Fibroblast of lung (primary cell): ENCODE measurements around the gene DAAM1. TPM values are rescaled to one million over a fixed set of nuclear protein-coding genes. Genes with fewer than 3 reads are reported as not detected.

Experiments used
- DNase-seq, 2 donors: peaks; one replicate each; pipeline versions ENCODE4 v3.0.0 to v3.0.0-alpha.2; 2010; ENCODE audit warnings: low read depth in 2 of 2
- H2AFZ ChIP-seq: 2 replicates; pipeline ENCODE4 v1.5.1; 2012; ENCODE audit warnings: low read length, control low read depth, inconsistent platforms
- H3K27ac ChIP-seq: 2 replicates; pipeline ENCODE4 v1.5.1; 2011; ENCODE audit warnings: low read length, control low read depth; ENCODE audit not compliant: insufficient read depth
- H3K27me3 ChIP-seq: 2 replicates; pipeline ENCODE4 v1.5.1; 2011; ENCODE audit warnings: mild to moderate bottlenecking, low read length; ENCODE audit not compliant: control insufficient read depth, insufficient read depth
- H3K36me3 ChIP-seq: 2 replicates; pipeline ENCODE4 v1.5.1; 2011; ENCODE audit warnings: low read length; ENCODE audit not compliant: control insufficient read depth, insufficient read depth
- H3K4me1 ChIP-seq: 2 replicates; pipeline ENCODE4 v1.5.1; 2011; ENCODE audit warnings: low read length; ENCODE audit not compliant: control insufficient read depth, insufficient read depth; ENCODE audit errors: extremely low read depth
- H3K4me2 ChIP-seq: 2 replicates; pipeline ENCODE4 v1.5.1; 2011; ENCODE audit warnings: low read length, control low read depth; ENCODE audit not compliant: insufficient read depth; ENCODE audit errors: extremely low read depth
- H3K4me3 ChIP-seq, 4 experiments: fragments of 200-600 bp in 1 of 4; sonication (generic) in 1 of 4; replicated peaks in 1 of 4; 2 replicates each; pipeline ENCODE4 v1.5.1; 2011 to 2016; ENCODE audit warnings: low read length in 4 of 4, low read depth in 3 of 4, mild to moderate bottlenecking in 3 of 4, control low read depth in 2 of 4, inconsistent platforms in 1 of 4, mixed read lengths in 1 of 4; ENCODE audit not compliant: insufficient read depth in 1 of 4; ENCODE audit errors: control extremely low read depth in 1 of 4
- H3K79me2 ChIP-seq: 2 replicates; pipeline ENCODE4 v1.5.1; 2012; ENCODE audit warnings: mild to moderate bottlenecking, low read length, inconsistent platforms; ENCODE audit not compliant: control insufficient read depth, insufficient read depth
- H3K9ac ChIP-seq: 2 replicates; pipeline ENCODE4 v1.5.1; 2011; ENCODE audit warnings: mild to moderate bottlenecking, low read length, control low read depth; ENCODE audit not compliant: insufficient read depth
- H3K9me3 ChIP-seq: 2 replicates; pipeline ENCODE4 v1.5.1; 2012; ENCODE audit warnings: low read depth, low read length; ENCODE audit not compliant: control insufficient read depth, insufficient read depth
- H4K20me1 ChIP-seq: 2 replicates; pipeline ENCODE4 v1.5.1; 2011; ENCODE audit warnings: low read length; ENCODE audit not compliant: control insufficient read depth, insufficient read depth; ENCODE audit errors: extremely low read depth
- CTCF ChIP-seq, 2 donors: IDR thresholded peaks in 1 of 2; conservative IDR thresholded peaks in 1 of 2; 1 replicate in 1 of 2; 2 replicates in 1 of 2; pipeline ENCODE4 v1.5.1; 2011 to 2012; ENCODE audit warnings: low read length in 2 of 2, control low read depth in 1 of 2, inconsistent platforms in 1 of 2, low read depth in 1 of 2, mild to moderate bottlenecking in 1 of 2
- EZH2 ChIP-seq: IDR thresholded peaks from 2 replicates; pipeline ENCODE4 v1.5.1; 2012; ENCODE audit warnings: low read length, control low read depth, mild to moderate bottlenecking; ENCODE audit errors: missing control alignments
- polyA plus RNA-seq, 2 donors: library from polyadenylated mRNA; depleted of rRNA in 1 of 2; stranded (reverse) in 1 of 2; unstranded in 1 of 2; fragments of >200 nt; gene quantifications; 2 replicates each; pipeline ENCODE4 v1.2.1, GENCODE V29; 2011 to 2012; ENCODE audit warnings: missing spikeins in 1 of 2
- total RNA-seq: library from RNA; depleted of rRNA; stranded (reverse); fragments of >200 nt; gene quantifications from 2 replicates; pipeline ENCODE4 v1.2.1, GENCODE V29; 2014

DAAM1 gene
- total and polyA plus RNA-seq, 2 donors (not counting 1 experiment from before 2014, with no cell fraction given): 15.5 to 36.3 TPM

GRCh38 chr14:59349258-59349701 lies 160.8 kb downstream of the DAAM1 start:
- TF ChIP-seq EZH2 (no peak), CTCF (conservative IDR thresholded peaks at IDR 0.05 in 1 of 2, IDR thresholded peaks at IDR 0.05 in 1 of 2; ENCODE audit: low read depth in 1 of 2, low read length in 2 of 2) (no peak)
- H3K4me2 ChIP-seq: no peak overlapping the region
- DNase-seq: no peak
- no peaks in the 10 kb centered on the region for H3K9me3 ChIP-seq
- no peak overlapping the region for H3K9ac ChIP-seq
- no peaks in the 10 kb centered on the region for H3K79me2 ChIP-seq
- no peaks in the 10 kb centered on the region for H3K4me1 ChIP-seq
- peaks cover 2% of the 10 kb centered on the region for H3K36me3 ChIP-seq
- H4K20me1 ChIP-seq: no peaks in the 10 kb centered on the region
- H3K4me3 ChIP-seq: no peak overlapping the region
- no peak overlapping the region for H2AFZ ChIP-seq
- H3K27me3 ChIP-seq: no peaks in the 10 kb centered on the region
- H3K27ac ChIP-seq: no peak overlapping the region

DNA sequence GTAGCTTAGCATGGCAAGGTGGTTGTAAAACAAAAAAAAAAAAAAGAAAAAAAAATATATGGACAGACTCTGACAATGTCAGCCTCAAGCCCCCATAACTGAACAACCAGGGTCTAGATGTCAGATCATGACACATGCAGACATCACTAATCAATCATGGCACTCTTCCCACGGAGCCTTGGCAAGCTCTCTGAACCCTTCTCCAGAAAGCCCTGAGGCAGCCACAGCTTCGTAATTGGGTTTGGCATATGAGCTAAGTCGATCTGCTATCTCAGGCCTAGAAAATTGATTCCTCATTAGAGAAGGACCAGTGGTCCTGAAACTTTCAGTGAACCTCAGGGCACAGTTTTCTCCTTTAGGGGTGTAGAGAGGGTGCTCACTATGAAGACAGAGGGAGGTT lies 164.5 kb downstream of the DAAM1 start:
- DNase-seq: no peak
- H3K27me3 ChIP-seq: no peaks in the 10 kb centered on the region
- H3K4me3 ChIP-seq: no peak overlapping the region
- H3K9me3 ChIP-seq: no peaks in the 10 kb centered on the region
- TF ChIP-seq EZH2 (no peak), CTCF (conservative IDR thresholded peaks at IDR 0.05 in 1 of 2, IDR thresholded peaks at IDR 0.05 in 1 of 2; ENCODE audit: low read depth in 1 of 2, low read length in 2 of 2) (no peak)
- H3K4me2 ChIP-seq: no peak overlapping the region
- peaks cover 2% of the 10 kb centered on the region for H3K4me1 ChIP-seq
- no peak overlapping the region for H2AFZ ChIP-seq
- H3K36me3 ChIP-seq: no peaks in the 10 kb centered on the region
- no peaks in the 10 kb centered on the region for H3K79me2 ChIP-seq
- H3K27ac ChIP-seq: no peak overlapping the region
- no peak overlapping the region for H3K9ac ChIP-seq
- H4K20me1 ChIP-seq: no peaks in the 10 kb centered on the region

GRCh38 chr14:59354666-59355065 lies 166.2 kb downstream of the DAAM1 start:
- no peak overlapping the region for H3K27ac ChIP-seq
- no peak overlapping the region for H3K4me3 ChIP-seq
- H3K27me3 ChIP-seq: no peaks in the 10 kb centered on the region
- H4K20me1 ChIP-seq: no peaks in the 10 kb centered on the region
- H2AFZ ChIP-seq: no peak overlapping the region
- peaks cover 3% of the 10 kb centered on the region for H3K4me1 ChIP-seq
- TF ChIP-seq CTCF (conservative IDR thresholded peaks at IDR 0.05 in 1 of 2, IDR thresholded peaks at IDR 0.05 in 1 of 2; ENCODE audit: low read depth in 1 of 2, low read length in 2 of 2): no peak
- no peak for TF ChIP-seq EZH2
- no peaks in the 10 kb centered on the region for H3K79me2 ChIP-seq
- no peaks in the 10 kb centered on the region for H3K36me3 ChIP-seq
- DNase-seq: peak; percentile 74 to 75
- H3K9me3 ChIP-seq: no peaks in the 10 kb centered on the region
- no peak overlapping the region for H3K4me2 ChIP-seq
- H3K9ac ChIP-seq: no peak overlapping the region
